ENCODE data around the gene TALDO1. TPM values are rescaled to one million over a fixed set of nuclear protein-coding genes. Genes with fewer than 3 reads are reported as not detected.

TALDO1 gene
- total RNA-seq, 1 donor from 2014 or later, result 155 TPM

GRCh38 chr11:760236-760635, 13.0 kb downstream of the TALDO1 start:
- Mint-ChIP-seq H3K27me3 (ENCODE audit: low read depth, unreplicated experiment) (no peaks in the 10 kb centered on the region), H3K27ac (ENCODE audit: unreplicated experiment) (no peak overlapping the region)

DNA sequence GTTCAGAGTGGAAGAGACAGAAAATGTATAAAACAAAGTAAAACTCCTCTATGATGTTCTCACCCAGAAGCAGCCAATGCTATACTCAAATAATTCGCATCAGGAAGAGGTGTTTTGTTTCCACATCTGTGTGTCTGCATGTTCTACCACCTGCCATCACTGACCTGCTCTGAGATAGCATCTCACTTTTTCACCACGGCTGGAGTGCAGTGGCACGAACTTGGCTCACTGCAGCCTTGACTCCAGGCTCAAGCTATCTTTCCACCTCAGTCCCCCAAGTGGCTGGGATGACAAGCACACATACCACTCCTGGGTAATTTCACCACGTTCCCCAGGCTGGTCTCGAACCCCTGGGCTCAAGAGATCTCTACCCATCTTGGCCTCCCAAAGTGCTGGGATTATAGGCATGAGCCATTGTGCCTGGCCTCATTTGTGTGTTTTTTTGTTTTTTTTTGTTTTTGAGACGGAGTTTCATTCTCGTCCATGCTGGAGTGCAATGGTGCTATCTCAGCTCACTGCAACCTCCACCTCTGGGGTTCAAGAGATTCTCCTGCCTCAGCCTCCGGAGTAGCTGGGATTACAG, 14.4 kb downstream of the TALDO1 start:
- H3K36me3 Mint-ChIP-seq (ENCODE audit: low read depth, unreplicated experiment), result peaks cover 11% of the 10 kb centered on the region
- no peaks in the 10 kb centered on the region for H3K9me3 ChIP-seq (ENCODE audit: insufficient read depth, low read depth, low read length)
- peaks cover 28% of the 10 kb centered on the region for H3K36me3 ChIP-seq (ENCODE audit: insufficient read depth, low read length)

More at GRCh38 chr11:760236-760635, 13.0 kb downstream of the TALDO1 start:
- no peak overlapping the region for H3K4me3 ChIP-seq (ENCODE audit: insufficient read depth, low read depth, low read length)
- H3K27ac ChIP-seq (ENCODE audit: low read depth, low read length), result no peak overlapping the region
- no peaks in the 10 kb centered on the region for H3K9me3 Mint-ChIP-seq (ENCODE audit: unreplicated experiment)
- H4K20me1 ChIP-seq (ENCODE audit: insufficient read depth, low read length), result peaks cover 51% of the 10 kb centered on the region
- peaks cover 26% of the 10 kb centered on the region for H3K36me3 ChIP-seq (ENCODE audit: insufficient read depth, low read length)
- no peaks in the 10 kb centered on the region for H3K9me3 ChIP-seq (ENCODE audit: insufficient read depth, low read depth, low read length)
- H3K9ac ChIP-seq (ENCODE audit: low read length), result no peak overlapping the region
- peaks cover 10% of the 10 kb centered on the region for H3K36me3 Mint-ChIP-seq (ENCODE audit: low read depth, unreplicated experiment)
- H3K4me1 Mint-ChIP-seq (ENCODE audit: low read depth, unreplicated experiment), result peaks cover 4% of the 10 kb centered on the region
- H3K27me3 ChIP-seq (ENCODE audit: insufficient read depth, low read length), result no peaks in the 10 kb centered on the region
- DNase-seq (ENCODE audit: low read depth) (no peak), FAIRE-seq (no peak)
- peaks cover 22% of the 10 kb centered on the region for H3K79me2 ChIP-seq (ENCODE audit: insufficient read depth, low read length)
- H3K4me1 ChIP-seq (ENCODE audit: insufficient read depth, low read length), result peaks cover 7% of the 10 kb centered on the region
- H3K4me3 Mint-ChIP-seq (ENCODE audit: unreplicated experiment), result no peak overlapping the region
- no peak overlapping the region for H3K4me2 ChIP-seq (ENCODE audit: low read length)
- TF ChIP-seq CTCF (IDR thresholded peaks at IDR 0.05; ENCODE audit: insufficient read depth, low read depth, low read length) (no peak), EZH2 (IDR thresholded peaks at IDR 0.05; ENCODE audit: insufficient read depth, low read length) (no peak)
- H2AFZ ChIP-seq (ENCODE audit: low read depth, low read length), result no peak overlapping the region

More for the DNA sequence above, 14.4 kb downstream of the TALDO1 start:
- H3K9me3 Mint-ChIP-seq (ENCODE audit: unreplicated experiment), result no peaks in the 10 kb centered on the region
- TF ChIP-seq CTCF (IDR thresholded peaks at IDR 0.05; ENCODE audit: insufficient read depth, low read depth, low read length) (no peak), EZH2 (IDR thresholded peaks at IDR 0.05; ENCODE audit: insufficient read depth, low read length) (no peak)
- no peak for DNase-seq (ENCODE audit: low read depth)
- H3K4me2 ChIP-seq (ENCODE audit: low read length), result no peak overlapping the region
- H3K9ac ChIP-seq (ENCODE audit: low read length), result no peak overlapping the region
- no peak overlapping the region for H2AFZ ChIP-seq (ENCODE audit: low read depth, low read length)
- no peak for FAIRE-seq
- H3K79me2 ChIP-seq (ENCODE audit: insufficient read depth, low read length), result peaks cover 11% of the 10 kb centered on the region
- H3K4me3 Mint-ChIP-seq (ENCODE audit: unreplicated experiment), result no peak overlapping the region
- H3K4me1 ChIP-seq (ENCODE audit: insufficient read depth, low read length), result peaks cover 7% of the 10 kb centered on the region
- no peak overlapping the region for H3K4me3 ChIP-seq (ENCODE audit: insufficient read depth, low read depth, low read length)
- peaks cover 53% of the 10 kb centered on the region for H4K20me1 ChIP-seq (ENCODE audit: insufficient read depth, low read length)
- no peak overlapping the region for H3K27ac Mint-ChIP-seq (ENCODE audit: unreplicated experiment)
- no peaks in the 10 kb centered on the region for H3K27me3 Mint-ChIP-seq (ENCODE audit: low read depth, unreplicated experiment)
- H3K27ac ChIP-seq (ENCODE audit: low read depth, low read length), result no peak overlapping the region
- H3K4me1 Mint-ChIP-seq (ENCODE audit: low read depth, unreplicated experiment), result peaks cover 6% of the 10 kb centered on the region
- H3K27me3 ChIP-seq (ENCODE audit: insufficient read depth, low read length), result no peaks in the 10 kb centered on the region

Data from astrocyte (in vitro differentiated cells and primary cell).